NCI-H187 (cell line): Measurements from ENCODE around the gene ZDHHC14.
"Not testable (repeated sequence)": the region's sequence is repeated elsewhere in the genome, so short reads cannot be mapped to it uniquely, and the experiment has no call there.

Experiments
- DNase-seq, 2 experiments: peaks; one replicate each; lab custom pipeline; 2025; lab: John Stamatoyannopoulos, UW

ZDHHC14 gene

DNA sequence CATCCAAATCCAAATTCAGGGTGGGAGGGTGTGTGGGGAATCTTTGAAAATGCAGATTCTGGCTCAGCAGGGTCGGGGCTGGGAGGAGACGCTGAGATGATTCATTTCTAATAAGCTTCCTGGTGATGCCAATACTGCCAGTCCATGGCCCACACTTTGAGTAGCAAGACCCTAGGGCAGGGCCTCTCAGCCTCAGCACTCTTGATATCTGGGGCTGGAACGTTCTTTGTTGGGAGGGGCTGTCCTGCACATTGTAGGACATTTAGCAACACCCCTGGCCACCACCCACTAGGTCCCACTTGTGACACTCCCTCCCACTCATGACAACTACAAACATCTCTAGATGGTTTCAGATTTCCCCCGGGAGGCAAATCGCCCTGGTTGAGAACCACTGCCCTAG is 191.0 kb downstream of the ZDHHC14 start:
- no peak for DNase-seq

DNA sequence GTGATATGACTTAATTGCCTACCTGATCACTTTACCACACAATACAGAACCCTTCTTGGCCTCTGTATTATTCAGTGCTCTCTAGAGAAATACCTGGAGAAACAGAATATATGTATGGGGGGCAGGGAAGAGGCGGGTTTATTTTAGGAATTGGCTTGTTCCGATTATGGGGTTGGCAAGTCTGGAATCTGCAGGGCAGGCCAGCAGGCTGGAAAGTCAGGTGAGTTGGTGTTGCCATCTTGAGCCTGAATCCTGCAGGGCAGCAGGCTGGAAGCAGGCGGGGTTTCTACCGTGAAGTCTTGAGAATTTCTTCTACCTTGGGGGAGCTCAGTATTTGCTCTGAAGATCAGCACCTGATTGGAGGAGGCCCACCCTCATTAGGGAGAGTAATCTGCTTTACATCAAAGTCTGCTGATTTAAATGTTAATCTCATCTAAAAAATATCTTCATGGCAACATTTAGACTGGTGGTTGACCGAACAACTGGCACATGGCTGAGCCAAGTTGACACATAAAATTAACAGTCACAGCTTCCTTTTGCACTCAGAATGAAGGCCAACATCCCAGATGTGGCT is 193.9 kb downstream of the ZDHHC14 start:
- DNase-seq, result no peak

DNA sequence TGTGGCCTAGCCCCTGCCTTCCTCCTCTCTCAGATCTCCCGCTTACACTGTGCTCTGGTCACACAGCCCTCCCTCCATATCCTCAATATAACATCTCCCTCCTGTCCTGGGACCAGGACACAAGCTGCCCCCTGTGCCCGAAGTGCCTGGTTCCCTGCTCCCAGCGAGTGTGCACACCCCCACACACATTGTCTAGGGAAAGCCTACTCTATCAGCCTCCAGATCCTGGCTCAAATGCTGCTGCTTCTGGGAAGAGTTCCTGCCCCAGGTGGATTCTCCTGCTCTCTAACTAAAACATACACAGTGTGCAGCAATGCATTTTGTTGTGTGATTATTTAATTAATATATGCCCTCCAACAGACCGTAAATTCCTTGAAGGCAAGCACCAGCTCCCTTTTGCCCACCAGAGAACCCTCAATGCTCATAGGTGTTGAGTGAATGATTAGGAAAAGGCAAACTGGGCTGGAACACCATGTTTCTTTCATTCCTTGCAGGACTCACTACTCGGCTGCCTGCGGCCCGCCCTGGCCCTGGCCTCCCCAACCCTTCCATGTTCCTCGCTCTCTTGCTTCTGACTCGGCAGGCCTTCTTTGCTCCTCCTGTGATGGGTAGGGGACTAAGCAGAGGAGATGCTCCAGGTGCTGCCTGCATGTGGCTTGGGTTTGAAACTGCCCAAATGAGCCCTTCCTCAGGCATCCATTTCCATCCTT is 194.6 kb downstream of the ZDHHC14 start:
- no peak for DNase-seq

DNA sequence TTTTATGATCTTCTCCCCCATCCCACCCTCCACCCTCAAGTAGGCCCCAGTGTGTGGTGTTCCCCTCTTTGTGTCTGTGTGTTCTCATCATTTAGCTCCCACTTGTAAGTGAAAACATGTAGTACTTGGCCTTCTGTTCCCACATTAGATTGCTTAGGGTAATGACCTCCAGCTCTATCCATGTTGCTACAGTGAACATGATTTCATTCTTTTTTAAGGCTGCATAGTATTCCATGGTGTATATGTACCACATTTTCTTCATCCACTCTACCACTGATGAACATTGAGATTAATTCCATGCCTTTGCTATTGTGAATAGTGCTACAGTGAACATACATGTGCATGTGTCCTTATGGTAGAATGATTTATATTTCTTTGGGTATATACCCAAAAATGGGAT is 196.0 kb downstream of the ZDHHC14 start:
- not testable (repeated sequence) for DNase-seq

DNA sequence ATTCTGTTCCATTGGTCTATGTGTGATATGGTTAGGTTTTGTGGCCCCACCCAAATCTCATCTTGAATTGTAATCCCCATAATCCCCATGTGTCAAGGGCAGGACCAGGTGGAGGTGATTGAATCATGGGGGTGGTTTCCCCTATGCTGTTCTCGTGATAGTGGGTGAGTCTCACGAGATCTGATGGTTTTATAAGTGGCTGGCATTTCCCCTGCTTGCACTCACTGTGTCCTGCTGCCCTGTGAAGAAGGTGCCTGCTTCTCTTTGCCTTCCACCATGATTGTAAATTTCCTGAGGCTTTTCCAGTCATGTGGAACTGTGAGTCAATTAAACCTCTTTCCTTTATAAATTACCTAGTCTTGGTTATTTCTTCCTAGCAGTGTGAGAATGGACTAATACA is 197.5 kb downstream of the ZDHHC14 start:
- not testable (repeated sequence) for DNase-seq

DNA sequence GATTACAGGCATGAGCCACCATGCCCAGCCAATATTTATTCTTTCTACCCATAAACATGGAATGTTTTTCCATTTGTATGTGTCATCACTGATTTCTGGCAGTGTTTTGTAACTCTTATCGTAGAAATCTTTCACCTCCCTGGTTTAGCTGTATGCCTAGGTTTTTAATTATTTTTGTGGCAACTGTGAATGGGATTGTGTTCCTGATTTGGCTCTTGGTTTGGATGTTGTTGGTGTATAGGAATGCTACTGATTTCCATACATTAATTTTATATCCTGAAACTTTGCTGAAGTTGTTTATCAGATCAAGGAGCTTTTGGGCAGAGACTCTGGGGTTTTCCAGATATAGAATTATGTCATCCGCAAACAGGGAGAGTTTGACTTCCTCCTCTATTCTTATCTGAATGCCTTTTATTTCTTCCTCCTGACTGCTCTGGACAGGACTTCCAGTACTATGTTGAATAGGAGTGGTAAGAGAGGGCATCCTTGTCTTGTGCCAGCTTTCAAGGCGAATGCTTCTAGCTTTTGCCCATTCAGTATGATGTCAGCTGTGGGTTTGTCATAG is 198.6 kb downstream of the ZDHHC14 start:
- DNase-seq, result no peak

DNA sequence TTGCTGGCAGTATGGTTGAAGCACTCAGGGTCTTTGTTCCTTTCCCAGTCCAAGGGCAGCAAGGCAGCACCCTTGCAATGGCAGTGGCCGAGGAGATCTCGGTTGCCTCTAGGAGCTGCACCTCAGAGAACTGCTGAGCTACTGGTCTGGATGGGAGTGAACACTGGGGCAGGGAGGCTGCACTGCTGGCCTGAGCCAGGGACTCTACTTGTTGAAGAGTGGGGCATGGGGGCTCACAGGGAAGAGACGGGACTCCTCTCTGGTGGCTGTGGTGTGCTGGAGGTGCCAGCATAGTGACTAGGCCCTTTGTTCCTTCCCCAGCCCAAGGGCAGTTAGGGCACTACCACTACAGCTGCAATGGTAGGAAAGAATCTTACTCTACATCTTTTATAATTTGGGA is 203.0 kb downstream of the ZDHHC14 start:
- no peak for DNase-seq

DNA sequence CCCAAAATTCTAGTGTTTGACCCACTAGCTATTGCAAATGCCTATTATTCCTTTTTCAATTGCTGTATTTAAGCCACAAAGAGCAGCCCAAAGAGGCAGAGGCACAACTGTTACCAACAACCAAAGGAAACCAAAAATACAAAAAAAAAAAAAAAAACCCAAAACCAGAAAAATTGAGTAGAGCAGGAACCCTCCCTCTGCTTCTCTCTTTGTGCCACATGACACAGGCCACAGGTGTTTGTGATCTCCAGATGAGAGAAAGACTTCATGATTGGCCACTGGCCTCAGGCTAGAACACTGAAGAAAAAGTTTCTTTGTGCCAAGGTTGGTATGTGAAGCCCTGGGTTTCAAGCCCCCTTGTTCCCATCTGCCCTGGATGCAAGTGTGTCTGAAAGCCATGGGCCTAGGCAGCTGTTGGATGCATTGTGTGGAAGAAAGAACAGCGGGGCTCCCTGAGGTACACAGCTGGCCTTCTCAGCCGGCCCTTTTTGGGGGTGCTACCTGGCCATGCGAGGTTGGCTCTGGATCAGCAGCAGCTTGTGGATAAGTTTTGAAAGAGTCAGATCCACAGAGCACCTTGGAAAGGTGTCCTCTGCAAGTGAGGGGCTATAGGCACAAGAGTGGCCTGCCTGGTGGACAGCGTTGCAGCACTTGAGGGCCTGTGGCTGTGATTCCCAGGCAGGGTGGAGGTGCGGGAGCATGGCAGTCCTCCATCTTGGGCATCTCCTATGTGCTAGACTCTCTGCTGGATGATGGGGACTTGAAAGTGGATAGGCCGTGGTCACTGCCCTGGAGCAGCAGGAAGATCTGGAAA is 204.5 kb downstream of the ZDHHC14 start:
- DNase-seq, result no peak

DNA sequence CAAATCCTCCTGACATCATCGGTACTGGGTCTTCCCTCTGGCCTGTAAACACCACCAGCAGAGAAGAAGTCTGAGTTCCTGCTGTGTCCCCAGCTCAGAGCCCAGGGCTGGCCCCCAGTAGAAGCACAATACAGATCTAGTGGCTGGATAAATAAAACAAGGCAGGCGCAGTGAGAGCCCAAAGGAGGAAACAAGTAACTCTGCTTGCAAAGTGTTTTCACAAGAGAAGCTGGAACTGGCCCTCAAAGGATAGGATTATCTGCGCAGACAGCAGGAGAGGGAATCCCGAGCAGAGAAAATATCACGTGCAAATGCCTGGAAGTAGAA is 205.1 kb downstream of the ZDHHC14 start:
- no peak for DNase-seq

DNA sequence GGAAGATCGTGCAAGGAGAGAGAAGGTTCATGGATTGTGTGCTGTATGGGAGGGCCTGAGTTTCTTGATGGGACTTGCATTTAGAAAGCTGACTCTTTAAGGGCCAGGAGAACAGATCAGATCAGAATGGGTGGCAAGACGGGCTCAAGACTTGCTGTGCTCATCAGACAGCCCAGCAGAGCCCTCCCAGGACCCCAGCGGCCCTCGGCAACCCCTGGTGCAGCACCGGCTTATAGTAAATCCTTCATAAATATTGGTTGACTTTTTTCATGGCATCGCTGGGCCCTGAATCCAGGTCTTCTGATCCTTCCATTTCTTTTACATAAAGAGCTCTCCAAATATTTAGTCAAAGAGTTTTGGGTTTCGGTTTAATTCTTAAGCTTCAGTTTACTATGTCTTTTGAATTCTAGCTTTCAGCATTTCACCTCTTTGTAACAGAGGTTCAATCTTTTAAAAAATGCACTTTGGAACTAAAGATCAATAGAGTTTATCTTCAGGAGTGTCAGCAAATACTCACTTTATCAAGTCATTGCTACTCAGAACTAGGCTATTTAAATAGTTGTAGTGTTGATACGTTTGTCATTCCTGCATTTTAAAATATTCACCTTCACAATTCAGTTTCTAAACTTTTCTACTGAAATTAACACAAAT is 205.6 kb downstream of the ZDHHC14 start:
- DNase-seq, result no peak

DNA sequence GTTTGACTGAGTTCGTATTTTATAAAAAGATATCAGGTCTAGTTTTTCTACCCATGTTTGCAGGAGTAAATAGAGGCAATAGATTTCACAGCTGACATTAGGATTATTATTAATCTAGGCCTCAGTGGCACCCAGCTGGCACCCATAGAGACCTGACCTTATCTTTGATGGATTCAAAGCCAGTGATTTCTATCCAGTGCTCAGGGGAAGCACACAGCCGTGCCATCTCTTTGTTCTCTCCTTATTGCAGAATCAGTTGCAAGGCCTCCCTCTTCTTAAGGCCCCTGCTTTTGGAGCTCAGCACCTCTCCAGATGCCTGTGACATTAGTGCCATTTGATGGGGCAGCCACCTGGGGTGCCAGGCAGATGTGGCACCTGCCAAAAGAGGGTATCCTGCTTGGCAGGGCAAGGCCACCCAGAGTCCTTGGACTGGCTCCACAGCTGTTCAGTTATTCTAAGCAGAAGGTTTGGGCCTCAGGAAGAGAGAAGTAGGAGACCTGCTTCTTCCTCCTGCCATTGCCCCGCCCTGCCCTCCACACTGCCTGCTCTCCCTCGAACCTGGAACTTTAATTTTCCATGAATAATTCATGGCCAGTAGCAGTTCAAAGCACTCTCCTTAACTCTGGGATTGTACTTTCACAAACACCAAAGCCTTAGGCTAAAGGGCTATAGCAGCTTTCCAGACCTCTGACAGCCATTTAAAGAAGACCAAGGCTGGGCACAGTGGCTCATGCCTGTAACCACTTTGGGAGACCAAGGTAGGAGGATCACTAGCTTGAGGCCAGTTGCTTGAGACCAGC is 206.3 kb downstream of the ZDHHC14 start:
- no peak for DNase-seq

DNA sequence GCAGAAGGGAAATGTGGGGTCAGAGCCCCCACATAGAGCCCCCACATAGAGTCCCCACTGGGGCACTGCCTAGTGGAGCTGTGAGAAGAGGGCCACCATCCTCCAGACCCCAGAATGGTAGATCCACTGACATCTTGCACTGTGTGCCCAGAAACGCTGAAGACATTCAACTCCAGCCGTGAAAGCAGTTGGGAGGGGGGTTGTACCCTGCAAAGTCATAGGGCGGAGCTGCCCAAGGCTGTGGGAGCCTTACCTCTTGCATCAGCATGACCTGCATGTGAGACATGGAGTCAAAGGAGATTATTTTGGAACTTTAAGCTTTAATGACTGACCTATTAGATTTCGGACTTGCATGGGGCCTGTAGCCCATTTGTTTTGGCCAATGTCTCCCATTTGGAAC is 209.7 kb downstream of the ZDHHC14 start:
- DNase-seq, result not testable (repeated sequence)

DNA sequence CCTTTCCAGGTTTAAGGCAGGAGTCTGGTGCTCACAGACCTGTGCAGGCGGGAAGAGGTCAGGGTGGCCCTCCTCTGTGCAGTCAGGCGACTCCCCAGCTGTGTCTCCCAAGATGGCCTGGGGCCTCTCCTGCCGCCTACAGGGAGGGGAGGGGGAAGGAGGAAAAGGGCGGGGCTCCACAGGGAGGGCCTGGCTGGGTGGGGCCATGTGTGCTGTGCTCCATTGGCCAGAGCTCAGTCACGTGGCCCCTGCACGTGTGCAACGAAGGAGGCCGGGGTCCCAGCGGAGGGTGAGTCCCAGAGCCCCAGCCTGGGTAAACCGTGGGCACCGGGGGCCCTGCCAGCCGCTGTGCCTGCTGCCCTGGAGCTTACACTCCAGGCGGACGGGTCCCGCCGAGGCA is 211.6 kb downstream of the ZDHHC14 start:
- DNase-seq, result no peak

DNA sequence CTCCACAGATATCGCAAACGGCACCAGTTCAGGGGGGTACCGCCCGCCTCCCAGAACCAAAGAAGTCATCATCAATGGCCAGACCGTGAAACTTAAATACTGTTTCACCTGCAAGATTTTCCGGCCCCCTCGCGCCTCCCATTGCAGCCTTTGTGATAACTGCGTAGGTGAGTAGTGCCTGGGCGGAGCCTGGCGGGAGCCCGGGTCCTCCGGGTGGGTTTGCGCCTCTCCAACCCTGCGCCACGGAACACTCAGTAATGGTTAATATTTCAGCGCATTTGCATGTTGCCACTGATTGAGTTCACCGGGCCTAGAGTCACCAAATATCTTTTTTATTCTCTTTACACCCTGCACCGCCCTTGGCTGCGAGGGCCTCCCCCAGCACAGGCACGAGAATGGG is 212.0 kb downstream of the ZDHHC14 start:
- DNase-seq, result no peak

DNA sequence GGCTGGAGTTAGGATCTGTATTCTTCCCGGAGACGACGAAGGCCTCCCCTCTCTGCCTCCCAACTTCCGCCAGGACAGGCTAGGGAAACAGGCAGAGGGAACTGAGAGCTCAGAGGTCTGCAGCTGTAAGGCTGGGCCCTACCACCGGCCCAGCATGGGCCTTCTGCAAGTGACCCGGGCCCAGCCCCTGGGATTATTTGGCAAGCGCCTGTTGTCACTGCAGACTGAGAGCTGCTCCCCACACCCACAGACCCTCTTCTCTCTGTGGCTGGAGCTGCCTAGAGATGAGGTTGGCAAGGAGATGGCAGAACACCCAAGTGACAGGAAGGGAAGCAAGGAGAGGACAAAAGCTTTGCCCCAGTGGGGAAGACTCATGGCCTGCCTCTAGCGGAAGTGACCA is 212.6 kb downstream of the ZDHHC14 start:
- DNase-seq, result no peak

DNA sequence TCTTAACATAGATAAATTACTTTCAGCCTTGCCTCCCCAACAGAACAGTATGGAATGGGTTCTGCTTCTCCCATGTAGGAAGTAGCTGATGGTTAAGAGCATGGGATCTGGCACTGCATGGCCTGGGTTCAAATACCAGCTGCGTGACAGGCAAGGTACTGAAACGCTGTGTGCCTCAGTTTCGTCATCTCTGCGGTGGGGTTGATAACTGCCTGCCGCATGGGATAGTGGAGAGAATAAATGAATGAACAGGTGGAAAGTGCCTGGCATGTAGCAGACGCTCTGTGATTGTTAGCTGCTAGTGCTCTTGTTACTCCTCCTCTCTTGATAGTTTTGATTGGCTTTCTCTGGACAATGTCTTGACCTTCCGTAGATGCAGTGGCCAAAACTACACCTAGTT is 213.3 kb downstream of the ZDHHC14 start:
- no peak for DNase-seq

DNA sequence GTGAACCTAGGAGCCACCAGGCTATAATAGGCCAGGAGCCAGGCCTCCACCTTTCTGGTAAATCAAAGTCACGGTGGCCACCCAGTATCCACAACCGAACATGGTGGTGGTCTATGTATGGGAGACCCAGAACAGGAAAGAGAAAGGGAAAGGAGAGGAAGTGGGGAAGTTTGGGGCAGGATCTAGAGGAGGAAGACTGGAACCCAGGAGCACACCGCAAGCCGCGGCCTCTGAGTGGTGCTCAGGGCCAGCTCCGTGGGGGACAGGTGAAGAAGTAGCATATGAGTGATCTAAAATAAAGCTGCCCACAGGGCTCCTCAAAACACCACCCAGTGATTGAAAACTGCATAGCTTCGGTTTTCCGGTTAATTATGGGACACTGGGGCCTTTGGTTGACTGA is 214.8 kb downstream of the ZDHHC14 start:
- DNase-seq, result no peak

DNA sequence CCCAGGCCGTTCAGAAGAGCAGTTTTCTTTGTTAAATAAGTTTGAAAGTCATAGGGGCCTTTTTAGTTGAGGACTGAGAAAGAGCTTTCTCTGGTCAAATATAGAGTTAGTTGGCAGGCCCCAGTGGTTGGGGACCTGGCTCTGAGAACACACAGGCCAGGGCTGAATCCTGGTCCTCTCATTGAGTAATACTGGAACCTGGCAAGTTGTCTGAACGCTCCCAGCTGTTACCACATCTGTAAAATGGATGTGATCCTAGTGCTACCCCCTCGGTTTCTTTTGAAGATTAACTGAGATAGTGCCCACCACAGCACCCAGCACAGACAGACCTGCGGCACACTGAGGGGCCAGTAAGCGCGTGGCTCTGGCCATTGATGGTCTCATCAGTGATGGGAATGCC is 215.5 kb downstream of the ZDHHC14 start:
- DNase-seq, result no peak

DNA sequence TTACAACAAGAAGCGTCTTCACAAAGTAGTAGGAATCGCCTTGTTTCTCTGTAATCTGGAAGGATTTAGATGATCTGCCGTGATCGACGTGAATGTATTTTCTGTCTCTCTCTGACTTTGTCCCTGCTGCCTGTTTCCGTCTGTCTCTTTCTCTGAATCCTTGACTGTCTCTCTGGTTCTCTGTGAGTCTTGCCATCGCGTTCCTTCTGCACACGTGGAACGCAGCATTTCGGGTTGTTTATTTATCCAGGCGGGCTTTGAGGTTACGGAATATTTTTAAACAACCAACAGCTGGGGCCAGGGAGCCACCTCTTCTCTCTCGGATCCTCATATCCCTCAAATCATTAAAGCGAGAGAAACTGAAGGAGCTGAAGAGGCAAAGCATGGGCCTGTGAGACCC is 215.9 kb downstream of the ZDHHC14 start:
- no peak for DNase-seq

DNA sequence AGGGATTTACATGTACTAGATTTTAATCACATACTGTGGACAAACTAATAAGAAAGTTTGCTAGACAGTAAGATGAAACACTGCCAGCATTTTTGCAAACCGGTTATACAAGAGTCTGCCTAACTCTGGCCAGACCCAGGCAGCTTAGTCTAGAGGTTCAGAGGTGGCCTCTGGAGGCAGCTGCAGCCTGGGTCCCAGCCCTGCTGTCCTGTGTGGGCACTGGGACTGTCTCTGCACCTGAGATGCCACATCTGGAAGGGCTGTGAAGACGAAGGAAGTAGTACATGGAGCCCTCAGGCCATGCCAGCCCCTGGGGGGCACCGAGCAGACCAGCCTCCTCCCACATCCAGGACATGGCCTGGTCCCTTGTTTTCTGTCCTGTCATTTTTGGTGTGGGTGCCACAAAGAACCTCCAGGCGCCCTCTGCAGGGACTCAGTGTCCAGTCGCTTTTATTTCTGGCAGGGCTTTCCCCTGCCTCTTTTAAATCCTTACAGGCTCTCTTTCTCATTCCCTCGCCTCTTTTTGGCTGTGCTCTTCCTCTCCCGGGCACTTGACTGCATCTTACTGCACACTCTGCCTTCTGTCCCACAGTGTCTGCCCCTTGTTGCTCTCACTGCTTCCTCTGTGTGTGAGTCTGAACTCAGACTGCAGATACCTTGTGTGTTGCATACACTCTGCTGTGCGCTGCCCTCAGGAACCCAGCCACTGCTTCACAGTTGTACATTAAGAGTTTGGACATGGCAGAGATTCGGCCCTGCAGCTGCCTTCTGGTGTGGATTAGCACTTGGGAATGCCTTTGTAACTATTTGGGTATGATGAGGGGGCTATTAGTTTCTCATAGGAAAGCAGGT is 216.7 kb downstream of the ZDHHC14 start:
- no peak for DNase-seq

DNA sequence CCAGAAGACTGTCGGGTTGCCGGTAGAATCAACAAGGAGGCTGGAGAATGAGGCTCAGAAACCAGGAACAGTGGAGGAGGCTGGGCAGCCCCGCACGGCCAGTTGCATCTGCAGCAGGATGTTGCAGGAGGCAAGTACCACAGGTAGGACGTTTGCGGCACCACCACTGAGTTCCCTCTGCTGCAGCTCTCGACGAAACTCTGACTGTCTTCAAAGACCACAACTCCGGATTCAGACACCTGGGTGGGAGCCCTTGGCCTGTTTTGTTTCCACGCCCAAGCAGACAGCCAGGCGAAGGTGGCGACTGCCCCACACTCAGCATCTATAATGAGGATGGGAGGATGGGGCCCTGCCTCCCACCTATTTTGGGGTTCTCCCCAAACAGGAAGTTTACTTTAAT is 218.2 kb downstream of the ZDHHC14 start:
- DNase-seq, result no peak
